DND-41 (cell line): ENCODE results near the gene LCN2.
"Not testable (repeated sequence)": the region's sequence is repeated elsewhere in the genome, so short reads cannot be mapped to it uniquely, and the experiment has no call there.

Experiments
- ATAC-seq: fragments of 200-7000 bp; cut with Tn5 transposase; 3 replicates; pipeline ENCODE4 v1.9.1; 2021; ENCODE audit warnings: low read depth; ENCODE audit not compliant: insufficient read depth
- DNase-seq: peaks from one replicate; pipeline ENCODE4 v3.0.0-alpha.2; 2020
- H2AFZ ChIP-seq: 2 replicates; pipeline ENCODE4 v1.6.0; 2012; ENCODE audit warnings: low read depth, low read length
- H3K27ac ChIP-seq: 2 replicates; pipeline ENCODE4 v1.5.1; 2012; ENCODE audit warnings: low read length, inconsistent platforms
- H3K27me3 ChIP-seq: fragments of 200-600 bp; sonication (generic); 2 replicates; pipeline ENCODE4 v1.6.0; 2012; ENCODE audit warnings: low read length, mild to moderate bottlenecking, inconsistent platforms; ENCODE audit not compliant: insufficient read depth, poor library complexity
- H3K36me3 ChIP-seq: 2 replicates; pipeline ENCODE4 v1.5.1; 2012; ENCODE audit warnings: low read length, inconsistent platforms; ENCODE audit not compliant: insufficient read depth
- H3K4me1 ChIP-seq: 2 replicates; pipeline ENCODE4 v1.5.1; 2012; ENCODE audit warnings: mild to moderate bottlenecking, low read length; ENCODE audit not compliant: insufficient read depth
- H3K4me2 ChIP-seq: 2 replicates; pipeline ENCODE4 v1.6.0; 2012; ENCODE audit warnings: mild to moderate bottlenecking, moderate library complexity, low read length, inconsistent platforms; ENCODE audit not compliant: insufficient read depth
- H3K4me3 ChIP-seq, 2 experiments: fragments of 200-600 bp in 1 of 2; shearing (Covaris generic) in 1 of 2; 2 replicates each; pipeline ENCODE4 v1.5.1; 2012 to 2016; ENCODE audit warnings: inconsistent platforms in 2 of 2, low read length in 2 of 2, mild to moderate bottlenecking in 2 of 2, low read depth in 1 of 2, moderate library complexity in 1 of 2
- H3K79me2 ChIP-seq: 2 replicates; pipeline ENCODE4 v1.6.0; 2012; ENCODE audit warnings: low read length, inconsistent platforms; ENCODE audit not compliant: insufficient read depth
- H3K9ac ChIP-seq: 2 replicates; pipeline ENCODE4 v1.6.0; 2012; ENCODE audit warnings: low read depth, mild to moderate bottlenecking, inconsistent platforms, low read length, moderate library complexity
- H3K9me3 ChIP-seq: 2 replicates; pipeline ENCODE4 v1.5.1; 2012; ENCODE audit warnings: low read length, moderate library complexity, mild to moderate bottlenecking, inconsistent platforms; ENCODE audit not compliant: insufficient read depth, severe bottlenecking
- H4K20me1 ChIP-seq: 2 replicates; pipeline ENCODE4 v1.6.0; 2012; ENCODE audit warnings: low read length; ENCODE audit not compliant: insufficient read depth
- CTCF ChIP-seq: IDR thresholded peaks from 2 replicates; pipeline ENCODE4 v1.5.1; 2012; ENCODE audit warnings: borderline replicate concordance, low read length, moderate library complexity, mild to moderate bottlenecking; ENCODE audit not compliant: poor library complexity, severe bottlenecking; ENCODE audit errors: extremely low read depth
- EZH2 ChIP-seq: IDR thresholded peaks from 3 replicates; pipeline ENCODE4 v1.6.1; 2012; ENCODE audit warnings: borderline replicate concordance, low read depth, mild to moderate bottlenecking, moderate library complexity, low read length, inconsistent platforms; ENCODE audit not compliant: severe bottlenecking

The LCN2 gene

DNA sequence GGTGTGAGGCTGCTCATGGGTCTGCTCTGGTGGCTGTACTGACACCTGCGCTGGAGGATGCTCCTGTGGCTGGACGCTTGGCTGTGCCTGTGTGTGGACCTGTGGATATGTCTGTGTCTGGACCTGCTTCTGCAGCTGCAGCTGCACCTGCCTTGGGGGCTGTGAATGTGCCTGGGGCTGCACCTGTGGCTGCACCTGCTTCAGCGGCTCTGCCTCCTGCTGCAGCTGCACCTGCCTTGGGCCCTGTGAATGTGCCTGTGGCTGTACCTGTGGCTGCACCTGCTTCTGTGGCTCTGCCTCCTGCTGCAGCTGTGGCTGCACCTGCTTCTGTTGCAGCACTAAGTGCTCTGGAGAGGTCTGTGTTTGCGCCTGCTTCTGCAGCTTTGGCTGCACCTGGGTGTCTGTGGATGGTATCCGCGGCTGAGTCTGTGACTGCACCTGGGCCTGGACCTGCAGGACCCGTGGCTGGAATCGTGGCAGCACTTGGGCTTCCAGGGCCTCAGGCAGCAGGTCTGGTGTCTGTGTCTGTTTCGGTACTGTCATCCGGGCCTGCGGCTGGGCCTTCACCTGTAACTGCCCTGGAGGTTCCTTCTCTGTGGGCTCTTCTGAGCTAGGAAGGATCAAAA is 29.7 kb downstream of the LCN2 start:
- H3K9ac ChIP-seq: no peak overlapping the region
- H3K4me2 ChIP-seq: no peak overlapping the region
- H3K4me3 ChIP-seq: no peak overlapping the region
- H3K79me2 ChIP-seq: no peaks in the 10 kb centered on the region
- no peak for DNase-seq
- H3K9me3 ChIP-seq: peaks cover 8% of the 10 kb centered on the region
- no peaks in the 10 kb centered on the region for H4K20me1 ChIP-seq
- no peaks in the 10 kb centered on the region for H3K27me3 ChIP-seq
- no peaks in the 10 kb centered on the region for H3K4me1 ChIP-seq
- TF ChIP-seq CTCF (no peak), EZH2 (no peak)
- no peak overlapping the region for H2AFZ ChIP-seq
- peaks cover 71% of the 10 kb centered on the region for H3K36me3 ChIP-seq
- H3K27ac ChIP-seq: no peak overlapping the region
- no peak for ATAC-seq

- H3K9me3 ChIP-seq: peaks cover 8% of the 10 kb centered on the region
- TF ChIP-seq CTCF (no peak), EZH2 (no peak)
- ATAC-seq: no peak
- H3K36me3 ChIP-seq: peaks cover 69% of the 10 kb centered on the region
- no peaks in the 10 kb centered on the region for H3K27me3 ChIP-seq
- no peak overlapping the region for H3K4me3 ChIP-seq
- H3K9ac ChIP-seq: no peak overlapping the region
- DNase-seq: no peak
- H4K20me1 ChIP-seq: no peaks in the 10 kb centered on the region
- H3K79me2 ChIP-seq: no peaks in the 10 kb centered on the region
- no peaks in the 10 kb centered on the region for H3K4me1 ChIP-seq
- H2AFZ ChIP-seq: no peak overlapping the region
- no peak overlapping the region for H3K27ac ChIP-seq
- H3K4me2 ChIP-seq: no peak overlapping the region
Observed at GRCh38 chr9:128180001-128180400, 30.7 kb downstream of the LCN2 start.

DNA sequence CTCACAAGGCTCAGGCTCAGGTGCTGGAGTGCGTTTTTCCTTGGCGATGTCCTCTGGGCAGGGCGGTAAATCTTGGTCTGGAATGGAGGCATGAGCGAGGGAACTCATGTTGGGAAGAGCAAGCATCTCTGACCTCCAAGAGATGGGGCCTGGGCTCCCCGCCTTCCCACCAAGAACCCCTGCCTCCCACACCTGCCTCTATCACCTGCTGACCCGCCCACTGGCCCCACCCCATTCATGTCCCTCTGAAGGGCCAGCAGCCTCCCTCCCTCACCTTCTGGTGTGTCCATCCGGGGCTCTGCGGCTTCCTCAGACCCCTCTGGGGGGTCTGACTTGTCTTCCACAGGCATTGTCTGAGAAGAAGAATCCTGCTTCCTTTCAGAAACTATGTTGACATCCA is 31.2 kb downstream of the LCN2 start:
- peaks cover 8% of the 10 kb centered on the region for H3K9me3 ChIP-seq
- H3K36me3 ChIP-seq: peaks cover 74% of the 10 kb centered on the region
- DNase-seq (no peak), ATAC-seq (no peak)
- H3K4me2 ChIP-seq: no peak overlapping the region
- H4K20me1 ChIP-seq: no peaks in the 10 kb centered on the region
- no peaks in the 10 kb centered on the region for H3K4me1 ChIP-seq
- no peak overlapping the region for H3K27ac ChIP-seq
- H3K4me3 ChIP-seq: no peak overlapping the region
- no peaks in the 10 kb centered on the region for H3K79me2 ChIP-seq
- H3K27me3 ChIP-seq: no peaks in the 10 kb centered on the region
- H2AFZ ChIP-seq: no peak overlapping the region
- no peak overlapping the region for H3K9ac ChIP-seq
- TF ChIP-seq CTCF: no peak
- no peak for TF ChIP-seq EZH2

- H3K27ac ChIP-seq, H3K4me2 ChIP-seq, ATAC-seq, H3K79me2 ChIP-seq, H3K27me3 ChIP-seq, DNase-seq, H4K20me1 ChIP-seq, H3K9me3 ChIP-seq, H3K4me3 ChIP-seq, H3K9ac ChIP-seq, H3K4me1 ChIP-seq, H2AFZ ChIP-seq: not testable (repeated sequence)
- H3K36me3 ChIP-seq: peaks cover 71% of the 10 kb centered on the region
Observed at GRCh38 chr9:128181480-128181879, 32.2 kb downstream of the LCN2 start.
